SW480 (cell line): ENCODE measurements around the gene METTL26.

ENCODE experiments used
- DNase-seq: peaks from one replicate; pipeline ENCODE4 v3.0.0-alpha.2; 2016; ENCODE audit warnings: low spot score

METTL26 gene

GRCh38 chr16:638034-638543, 2.0 kb upstream of the METTL26 start:
- DNase-seq, result no peak

DNA sequence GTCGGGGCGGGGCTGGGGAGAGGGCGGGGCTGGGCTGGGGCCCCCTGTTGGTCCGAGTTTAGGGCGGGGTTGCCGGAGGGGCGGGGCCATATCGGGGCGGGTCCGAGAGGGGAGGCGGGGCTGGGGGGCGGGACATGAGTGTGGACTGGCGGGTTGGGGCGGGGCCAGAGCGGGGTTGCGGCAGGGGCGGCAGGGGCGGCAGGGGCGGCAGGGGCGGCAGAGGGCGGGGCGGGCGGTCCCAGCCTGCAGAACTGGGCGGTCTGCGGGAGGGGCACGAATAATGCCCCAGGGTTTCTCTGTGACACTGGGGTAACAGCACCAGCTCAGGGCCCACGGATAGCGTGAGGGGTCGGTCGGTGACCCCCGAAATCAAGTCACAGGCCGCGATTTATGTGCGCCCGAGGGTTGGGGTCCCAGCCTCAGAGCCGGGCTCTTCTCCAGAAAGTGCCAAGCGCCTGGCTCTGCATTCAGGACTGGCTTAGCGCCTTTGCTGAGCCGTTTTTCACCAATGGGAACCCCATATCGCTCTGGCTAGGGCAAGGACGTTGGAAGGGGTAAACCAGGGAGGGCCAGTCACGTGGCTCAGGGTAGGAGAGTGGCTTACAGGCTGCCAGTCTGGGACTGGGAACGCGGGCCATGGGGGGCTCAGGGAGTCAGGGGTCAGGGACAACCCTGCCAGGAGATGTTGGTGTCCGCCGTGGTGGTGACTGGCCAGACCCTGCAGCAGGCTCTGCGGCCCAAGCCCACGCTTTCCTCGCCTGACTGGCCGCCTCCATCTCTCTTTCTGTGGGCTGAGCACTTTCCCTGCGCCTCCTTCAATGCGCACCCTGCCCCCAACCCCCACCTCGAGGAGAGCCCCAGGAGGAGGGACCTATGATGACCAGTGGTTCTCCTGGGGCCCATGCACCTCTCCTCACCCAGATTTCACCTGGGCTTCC, 1.2 kb upstream of the METTL26 start:
- DNase-seq, result no peak

GRCh38 chr16:635573-636205, 416 bp downstream of the METTL26 start:
- DNase-seq, result no peak

- no peak for DNase-seq
Observed at GRCh38 chr16:634996-635395, 1.1 kb downstream of the METTL26 start.

GRCh38 chr16:634051-634670, 1.9 kb downstream of the METTL26 start:
- DNase-seq, result no peak

DNA sequence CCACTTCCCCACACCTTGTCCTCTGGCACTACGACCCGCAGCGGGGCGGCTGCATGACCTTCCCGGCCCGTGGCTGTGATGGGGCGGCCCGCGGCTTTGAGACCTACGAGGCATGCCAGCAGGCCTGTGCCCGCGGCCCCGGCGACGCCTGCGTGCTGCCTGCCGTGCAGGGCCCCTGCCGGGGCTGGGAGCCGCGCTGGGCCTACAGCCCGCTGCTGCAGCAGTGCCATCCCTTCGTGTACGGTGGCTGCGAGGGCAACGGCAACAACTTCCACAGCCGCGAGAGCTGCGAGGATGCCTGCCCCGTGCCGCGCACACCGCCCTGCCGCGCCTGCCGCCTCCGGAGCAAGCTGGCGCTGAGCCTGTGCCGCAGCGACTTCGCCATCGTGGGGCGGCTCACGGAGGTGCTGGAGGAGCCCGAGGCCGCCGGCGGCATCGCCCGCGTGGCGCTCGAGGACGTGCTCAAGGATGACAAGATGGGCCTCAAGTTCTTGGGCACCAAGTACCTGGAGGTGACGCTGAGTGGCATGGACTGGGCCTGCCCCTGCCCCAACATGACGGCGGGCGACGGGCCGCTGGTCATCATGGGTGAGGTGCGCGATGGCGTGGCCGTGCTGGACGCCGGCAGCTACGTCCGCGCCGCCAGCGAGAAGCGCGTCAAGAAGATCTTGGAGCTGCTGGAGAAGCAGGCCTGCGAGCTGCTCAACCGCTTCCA, 2.6 kb downstream of the METTL26 start:
- no peak for DNase-seq

GRCh38 chr16:632486-633335, 3.4 kb downstream of the METTL26 start:
- DNase-seq, result no peak

DNA sequence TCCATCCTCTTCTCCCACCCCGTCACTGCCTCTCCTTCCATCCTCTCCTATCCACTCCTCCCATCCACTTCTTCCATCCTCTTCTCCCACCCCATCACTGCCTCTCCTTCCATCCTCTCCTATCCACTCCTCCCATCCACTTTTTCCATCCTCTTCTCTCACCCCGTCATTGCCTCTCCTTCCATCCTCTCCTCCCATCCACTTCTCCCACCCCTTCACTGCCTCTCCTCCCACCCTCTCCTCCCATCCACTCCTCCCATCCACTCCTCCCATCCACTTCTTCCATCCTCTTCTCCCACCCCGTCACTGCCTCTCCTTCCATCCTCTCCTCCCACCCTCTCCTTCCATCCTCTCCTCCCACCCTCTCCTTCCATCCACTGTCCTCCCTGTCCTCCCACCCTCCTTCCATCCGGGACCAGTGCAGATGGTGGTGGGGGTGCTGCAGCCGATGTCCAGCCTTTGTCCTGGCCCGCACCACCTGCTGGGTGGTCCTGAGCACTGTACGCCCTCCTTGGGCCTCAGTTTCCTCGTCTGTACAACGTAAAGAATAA, 4.2 kb downstream of the METTL26 start:
- no peak for DNase-seq

DNA sequence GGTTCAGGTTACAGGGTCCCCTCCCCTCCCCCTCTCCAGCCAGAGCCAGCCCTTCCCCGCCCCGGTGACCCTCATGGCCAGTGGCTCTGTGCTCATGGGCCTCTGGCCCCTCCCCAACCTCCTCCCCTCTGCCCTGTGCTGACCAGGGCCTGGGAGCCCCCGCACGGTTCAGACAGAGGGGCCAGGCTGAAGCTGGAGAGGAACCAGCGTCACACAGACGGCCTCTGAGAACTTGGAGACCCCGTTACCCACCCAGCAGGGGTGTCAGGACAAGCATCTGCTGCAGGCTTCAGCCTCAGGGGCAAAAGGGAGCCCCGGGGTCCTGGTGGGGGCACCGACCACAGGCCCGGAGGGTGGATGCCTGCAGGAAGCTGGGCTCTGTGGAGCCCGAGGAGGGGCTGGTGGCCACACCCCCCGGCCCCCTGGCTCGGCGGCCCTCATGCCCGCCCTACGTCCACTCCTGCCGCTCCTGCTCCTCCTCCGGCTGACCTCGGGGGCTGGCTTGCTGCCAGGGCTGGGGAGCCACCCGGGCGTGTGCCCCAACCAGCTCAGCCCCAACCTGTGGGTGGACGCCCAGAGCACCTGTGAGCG, 5.2 kb downstream of the METTL26 start, which contains the start of gene WFIKKN1:
TSS of gene WFIKKN1 (plus strand) at position 171 of the 591 bp plus-strand sequence. CDS start at position 440, 269 bp downstream.
- no peak for DNase-seq

DNA sequence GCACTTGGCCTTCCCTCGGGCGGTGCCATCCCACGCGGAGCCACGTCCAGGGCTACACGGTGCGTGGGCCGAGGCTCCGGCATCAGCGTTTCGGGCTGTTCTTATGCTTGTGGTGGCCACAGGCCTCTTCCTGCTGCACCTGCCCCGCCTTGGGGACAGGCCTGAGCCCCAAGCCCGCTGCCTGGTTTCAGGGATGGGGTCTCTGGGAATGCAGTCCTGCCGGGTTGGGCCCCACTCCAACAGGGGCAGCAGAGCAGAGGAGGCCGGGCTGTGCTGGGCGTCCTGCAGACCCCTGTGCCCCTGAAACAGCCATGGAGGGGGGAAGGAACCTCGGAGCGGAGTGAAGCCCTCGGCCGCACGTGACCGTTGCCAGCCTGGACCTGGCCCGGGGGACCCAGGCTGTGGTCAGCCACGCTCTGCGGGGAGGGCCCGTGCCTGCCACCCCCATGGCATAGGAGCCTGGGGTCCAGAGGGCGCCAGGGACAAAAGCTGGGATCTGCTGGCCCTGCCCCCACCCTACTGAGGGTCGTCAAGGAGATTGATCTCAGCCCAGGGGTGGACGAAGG, 5.8 kb downstream of the METTL26 start:
- no peak for DNase-seq

GRCh38 chr16:629833-630248, 6.3 kb downstream of the METTL26 start:
- no peak for DNase-seq

DNA sequence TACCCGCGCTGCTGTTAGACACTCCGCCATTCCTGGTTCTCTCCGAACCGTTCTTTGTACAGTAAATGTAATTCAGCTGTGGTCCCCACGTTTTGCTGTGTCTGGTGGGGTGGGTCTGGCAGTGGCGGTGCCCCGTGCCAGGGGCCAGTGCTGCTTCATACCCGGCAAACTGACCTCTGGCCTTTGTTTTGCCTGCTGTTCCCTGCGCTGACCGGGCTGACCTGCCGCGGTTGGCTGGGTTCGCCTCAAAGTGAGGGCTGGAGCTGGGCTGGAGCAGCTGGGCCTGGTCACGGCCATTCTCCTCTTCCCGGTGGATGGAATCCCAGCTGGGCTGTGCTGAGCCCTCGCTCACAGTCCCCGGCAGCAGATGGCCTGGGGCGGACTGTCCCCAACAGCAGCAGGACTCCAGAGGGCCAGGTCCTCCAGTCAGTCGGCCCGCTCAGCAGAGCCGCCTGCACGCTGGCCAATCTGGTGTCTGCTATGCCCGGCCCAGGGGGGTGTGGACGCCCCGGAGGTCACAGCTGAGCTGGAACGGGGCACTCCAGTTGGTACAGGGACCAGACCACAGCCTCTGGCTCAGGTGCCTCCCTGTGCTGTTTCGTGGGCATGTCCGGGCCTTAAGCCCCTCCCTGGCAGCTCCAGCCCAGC, 6.8 kb downstream of the METTL26 start:
- DNase-seq, result no peak

GRCh38 chr16:628321-629061, 7.6 kb downstream of the METTL26 start:
- no peak for DNase-seq

DNA sequence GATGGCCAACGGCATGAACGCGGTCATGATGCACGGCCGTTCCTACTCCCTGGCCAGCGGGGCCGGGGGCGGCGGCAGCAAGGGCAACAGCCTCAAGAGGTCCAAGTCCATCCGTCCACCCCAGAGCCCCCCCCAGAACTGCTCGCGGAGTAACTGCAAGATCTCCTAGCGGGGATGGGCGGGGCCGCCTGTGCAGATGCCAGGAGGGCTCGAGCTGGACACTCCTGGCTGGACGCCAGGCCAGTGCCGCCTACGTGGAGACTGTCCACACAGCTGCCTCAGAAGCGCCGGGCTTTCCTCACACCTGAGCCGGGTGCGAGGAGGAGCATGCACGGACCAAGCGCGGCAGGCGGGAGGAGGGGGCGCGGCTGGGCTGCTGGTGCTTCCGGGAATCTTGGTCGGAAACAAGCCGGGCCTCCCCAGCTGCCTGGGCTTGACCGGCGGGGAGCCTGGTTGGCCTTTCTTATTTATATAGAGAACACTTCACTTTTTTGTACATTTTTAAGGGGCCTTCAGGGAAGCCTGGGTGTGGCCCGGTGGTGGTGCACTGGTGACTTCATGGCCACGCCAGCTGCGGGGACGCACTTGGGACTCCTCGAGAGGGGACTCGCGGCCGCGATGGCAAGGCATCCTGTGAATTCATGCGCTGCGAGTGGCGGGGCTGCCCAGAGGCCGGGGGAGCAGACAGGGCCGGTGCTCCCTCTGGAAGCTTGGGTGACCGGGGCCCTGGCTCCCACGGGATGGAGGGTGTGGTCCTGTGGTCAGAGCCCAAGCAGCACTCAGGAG, 8.5 kb downstream of the METTL26 start:
- no peak for DNase-seq

- no peak for DNase-seq
Observed at GRCh38 chr16:626787-627453, 9.2 kb downstream of the METTL26 start.

DNA sequence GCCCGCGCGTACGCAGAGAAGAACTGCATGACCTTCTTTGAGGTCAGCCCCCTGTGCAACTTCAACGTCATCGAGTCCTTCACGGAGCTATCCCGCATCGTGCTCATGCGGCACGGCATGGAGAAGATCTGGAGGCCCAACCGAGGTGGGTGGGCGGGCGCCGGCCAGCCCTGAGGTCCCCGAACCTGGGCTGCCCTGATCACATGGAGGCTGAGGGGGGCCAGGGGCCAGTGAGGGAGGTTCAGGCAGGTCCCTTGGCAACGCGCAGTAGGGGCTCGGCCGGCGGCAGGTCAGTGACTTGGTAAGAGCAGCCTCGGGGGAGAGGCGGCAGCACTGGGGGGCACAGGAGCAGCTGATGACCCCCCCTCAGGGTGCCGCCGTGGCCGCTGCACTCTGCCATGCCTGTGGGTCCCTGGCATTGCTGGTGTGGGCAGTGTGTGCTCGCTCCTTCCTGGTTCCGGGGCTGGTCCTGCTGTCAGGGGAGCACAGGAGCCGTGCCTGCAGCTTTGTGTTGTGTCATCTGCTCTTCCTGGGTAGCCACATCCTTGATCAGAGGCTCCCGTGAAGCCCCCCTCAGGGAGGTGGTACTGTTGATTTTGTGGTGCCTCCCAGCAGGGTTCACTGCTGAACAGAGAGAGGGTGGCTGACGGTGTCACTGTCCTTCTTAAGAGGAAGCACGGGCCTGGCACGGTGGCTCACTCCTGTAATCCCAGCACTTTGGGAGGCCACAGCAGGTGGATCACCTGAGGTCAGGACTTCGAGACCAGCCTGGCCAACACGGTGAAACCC, 9.9 kb downstream of the METTL26 start:
- no peak for DNase-seq
